GM18517 (cell line): Measurements from ENCODE around the gene SORBS1.
"Not testable (repeated sequence)": the region's sequence is repeated elsewhere in the genome, so short reads cannot be mapped to it uniquely, and the experiment has no call there.

Experiments used
- ATAC-seq: cut with Tn5 transposase; IDR thresholded peaks from one replicate; pipeline ENCODE4 v1.9.1; 2021; ENCODE audit warnings: mild to moderate bottlenecking, moderate library complexity; ENCODE audit not compliant: unreplicated experiment

Gene SORBS1

GRCh38 chr10:95356190-95356955, 204.8 kb downstream of the SORBS1 start:
- ATAC-seq, result no peak

GRCh38 chr10:95355301-95355700, 205.9 kb downstream of the SORBS1 start:
- no peak for ATAC-seq

- no peak for ATAC-seq
Measured at GRCh38 chr10:95354110-95354509, 207.1 kb downstream of the SORBS1 start.

GRCh38 chr10:95353123-95353522, 208.0 kb downstream of the SORBS1 start:
- ATAC-seq, result no peak

- ATAC-seq, result no peak
Measured at GRCh38 chr10:95352684-95353083, 208.5 kb downstream of the SORBS1 start.

- ATAC-seq, result no peak
Measured at GRCh38 chr10:95350830-95351228, 210.3 kb downstream of the SORBS1 start.

GRCh38 chr10:95350219-95350829, 210.8 kb downstream of the SORBS1 start:
- no peak for ATAC-seq

- not testable (repeated sequence) for ATAC-seq
Measured at GRCh38 chr10:95347402-95347766, 213.8 kb downstream of the SORBS1 start.

GRCh38 chr10:95346715-95347401, 214.3 kb downstream of the SORBS1 start:
- no peak for ATAC-seq

GRCh38 chr10:95343573-95343972, 217.6 kb downstream of the SORBS1 start:
- ATAC-seq, result no peak

GRCh38 chr10:95341716-95342130, 219.4 kb downstream of the SORBS1 start:
- no peak for ATAC-seq

GRCh38 chr10:95339863-95340262, 221.3 kb downstream of the SORBS1 start:
- ATAC-seq, result no peak

GRCh38 chr10:95337423-95338160, 223.6 kb downstream of the SORBS1 start:
- no peak for ATAC-seq

- ATAC-seq, result no peak
Measured at GRCh38 chr10:95336702-95337101, 224.5 kb downstream of the SORBS1 start.

- ATAC-seq, result no peak
Measured at GRCh38 chr10:95335933-95336699, 225.1 kb downstream of the SORBS1 start.

- no peak for ATAC-seq
Measured at GRCh38 chr10:95334805-95335144, 226.4 kb downstream of the SORBS1 start.

GRCh38 chr10:95333997-95334804, 227.0 kb downstream of the SORBS1 start:
- no peak for ATAC-seq

- ATAC-seq, result no peak
Measured at GRCh38 chr10:95332666-95333249, 228.4 kb downstream of the SORBS1 start.

- ATAC-seq, result no peak
Measured at GRCh38 chr10:95331596-95332130, 229.5 kb downstream of the SORBS1 start.
